HepG2 (cell line): ENCODE results near the gene TAS1R1. TPM values are rescaled to one million over a fixed set of nuclear protein-coding genes. Genes with fewer than 3 reads are reported as not detected.

Source experiments
- CBX1 ChIP-seq: IDR thresholded peaks from one replicate; pipeline ENCODE4 v1.6.1; 2016; ENCODE audit warnings: antibody characterized with exemption, low read depth
- GABPB1 ChIP-seq: IDR thresholded peaks from 2 replicates; pipeline ENCODE4 v1.6.1; 2016; ENCODE audit warnings: mild to moderate bottlenecking, missing genetic modification reagents, moderate library complexity, missing compliant biosample characterization
- KDM3A ChIP-seq: IDR thresholded peaks from 2 replicates; pipeline ENCODE4 v1.6.1; 2018; ENCODE audit warnings: low read depth, missing compliant biosample characterization
- PRPF4 ChIP-seq: fragments of 200-400 bp; formaldehyde crosslinking; IDR thresholded peaks from 2 replicates; pipeline ENCODE4 v1.6.1; 2016; ENCODE audit warnings: low read length, low read depth; ENCODE audit not compliant: poor library complexity, severe bottlenecking
- RBM22 ChIP-seq: fragments of 200-400 bp; formaldehyde crosslinking; optimal IDR thresholded peaks from 2 replicates; pipeline ENCODE3; 2017; ENCODE audit warnings: mild to moderate bottlenecking, low read length, moderate library complexity
- SRSF1 ChIP-seq: fragments of 200-400 bp; formaldehyde crosslinking; optimal IDR thresholded peaks from 2 replicates; pipeline ENCODE3; 2017; ENCODE audit warnings: mild to moderate bottlenecking, low read depth, low read length, moderate library complexity
- U2AF1 ChIP-seq: fragments of 200-400 bp; formaldehyde crosslinking; optimal IDR thresholded peaks from 2 replicates; pipeline ENCODE3; 2017; ENCODE audit warnings: mild to moderate bottlenecking, low read depth, low read length
- ZNF546 ChIP-seq: sonication (generic); formaldehyde crosslinking; conservative IDR thresholded peaks from 2 replicates; pipeline ENCODE4 v1.8.1; 2023; ENCODE audit warnings: mild to moderate bottlenecking, missing genetic modification reagents
- ZNF564 ChIP-seq: sonication (generic); formaldehyde crosslinking; IDR thresholded peaks from 2 replicates; pipeline ENCODE4 v1.8.1; 2023; ENCODE audit warnings: mild to moderate bottlenecking, missing genetic modification reagents
- ZNF737 ChIP-seq: sonication (generic); formaldehyde crosslinking; IDR thresholded peaks from 2 replicates; pipeline ENCODE4 v1.5.0; 2020; ENCODE audit warnings: missing genetic modification reagents, mild to moderate bottlenecking, borderline replicate concordance
- ZNF891 ChIP-seq: sonication (generic); formaldehyde crosslinking; IDR thresholded peaks from 2 replicates; pipeline ENCODE4 v1.5.0; 2020; ENCODE audit warnings: mild to moderate bottlenecking, missing genetic modification reagents
- ZSCAN22 ChIP-seq: sonication (generic); formaldehyde crosslinking; IDR thresholded peaks from 2 replicates; pipeline ENCODE4 v1.4.0; 2020; ENCODE audit warnings: mild to moderate bottlenecking, missing genetic modification reagents
- polyA plus RNA-seq, 8 experiments: library from polyadenylated mRNA; depleted of rRNA in 3 of 8; stranded (reverse) in 7 of 8; unstranded in 1 of 8; fragments of >200 nt; fragmentation: Illumina TruSeq in 4 of 8; extraction: Trizol in 4 of 8; gene quantifications; 2 replicates each; pipeline versions ENCODE4 v1.2.1 to v1.2.3, GENCODE V29; 2011 to 2016; ENCODE audit warnings: low read depth in 4 of 8, missing spikeins in 1 of 8, mixed read lengths in 1 of 8; ENCODE audit not compliant: insufficient read depth in 1 of 8
- total RNA-seq, 5 experiments: library from RNA; depleted of rRNA; stranded (reverse); fragments of >200 nt; fragmentation: Illumina TruSeq; extraction: Trizol; gene quantifications; 2 replicates each; pipeline ENCODE4 v1.2.3, GENCODE V29; 2016; ENCODE audit warnings: low read depth in 1 of 5
- TF ChIP-seq, protein P1 (sequence below): sonication (generic); formaldehyde crosslinking; IDR thresholded peaks from 2 replicates; pipeline ENCODE4 v1.5.1; 2020; ENCODE audit warnings: missing genetic modification reagents, mild to moderate bottlenecking, borderline replicate concordance
- TF ChIP-seq, protein P2 (sequence below): sonication (generic); formaldehyde crosslinking; IDR thresholded peaks from 2 replicates; pipeline ENCODE4 v1.5.1; 2020; ENCODE audit warnings: mild to moderate bottlenecking, missing genetic modification reagents
- TF ChIP-seq, protein P3 (sequence below): IDR thresholded peaks from 2 replicates; pipeline ENCODE4 v1.6.1; 2016; ENCODE audit warnings: mild to moderate bottlenecking
- TF ChIP-seq, protein P4 (sequence below): sonication (generic); formaldehyde crosslinking; IDR thresholded peaks from 2 replicates; pipeline ENCODE4 v1.4.0; 2020; ENCODE audit warnings: missing genetic modification reagents, borderline replicate concordance
- TF ChIP-seq, protein P5 (sequence below): sonication (generic); formaldehyde crosslinking; IDR thresholded peaks from 2 replicates; pipeline ENCODE4 v1.4.0; 2020; ENCODE audit warnings: low read depth, mild to moderate bottlenecking, missing genetic modification reagents

The TAS1R1 gene
- total and polyA plus RNA-seq, 2 of the 13 experiments (the other 11 are each of a cell fraction or from before 2014, with no cell fraction given), result 1.4 to 1.6 TPM

DNA sequence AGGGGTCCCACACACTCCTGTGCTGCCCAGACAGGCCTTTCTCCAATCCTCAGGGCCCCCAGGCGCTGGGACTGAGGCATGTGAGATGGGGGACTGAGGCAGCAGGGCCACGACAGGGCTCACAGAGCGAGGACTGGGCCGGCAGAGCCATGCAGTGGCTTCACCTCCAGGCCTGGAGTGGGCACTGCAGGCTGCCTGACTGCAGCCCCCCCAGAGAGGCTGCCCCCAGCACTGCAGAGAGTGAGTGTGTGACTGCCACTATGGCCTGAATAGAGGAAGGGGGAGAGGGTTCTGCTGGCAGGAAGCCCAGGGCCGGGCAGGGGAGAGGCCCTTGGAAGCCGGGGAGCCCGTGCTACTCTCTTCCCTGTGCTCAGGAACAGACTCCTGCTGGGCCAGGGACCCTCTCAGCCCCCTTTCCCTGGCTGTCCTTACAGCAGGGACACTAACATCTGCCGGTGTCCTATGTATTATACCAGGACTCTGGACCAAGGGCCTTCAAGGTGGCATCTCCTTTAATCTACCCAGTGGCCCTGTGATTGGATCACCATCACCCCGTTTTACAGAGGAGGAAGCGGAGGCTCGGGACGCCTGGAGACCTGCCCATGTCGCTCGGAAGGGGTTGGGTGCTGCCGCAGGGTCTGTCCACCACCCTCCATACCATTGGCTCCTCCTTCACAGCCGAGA, 43.4 kb upstream of the TAS1R1 start (continued):
- TF ChIP-seq, protein P1, sequence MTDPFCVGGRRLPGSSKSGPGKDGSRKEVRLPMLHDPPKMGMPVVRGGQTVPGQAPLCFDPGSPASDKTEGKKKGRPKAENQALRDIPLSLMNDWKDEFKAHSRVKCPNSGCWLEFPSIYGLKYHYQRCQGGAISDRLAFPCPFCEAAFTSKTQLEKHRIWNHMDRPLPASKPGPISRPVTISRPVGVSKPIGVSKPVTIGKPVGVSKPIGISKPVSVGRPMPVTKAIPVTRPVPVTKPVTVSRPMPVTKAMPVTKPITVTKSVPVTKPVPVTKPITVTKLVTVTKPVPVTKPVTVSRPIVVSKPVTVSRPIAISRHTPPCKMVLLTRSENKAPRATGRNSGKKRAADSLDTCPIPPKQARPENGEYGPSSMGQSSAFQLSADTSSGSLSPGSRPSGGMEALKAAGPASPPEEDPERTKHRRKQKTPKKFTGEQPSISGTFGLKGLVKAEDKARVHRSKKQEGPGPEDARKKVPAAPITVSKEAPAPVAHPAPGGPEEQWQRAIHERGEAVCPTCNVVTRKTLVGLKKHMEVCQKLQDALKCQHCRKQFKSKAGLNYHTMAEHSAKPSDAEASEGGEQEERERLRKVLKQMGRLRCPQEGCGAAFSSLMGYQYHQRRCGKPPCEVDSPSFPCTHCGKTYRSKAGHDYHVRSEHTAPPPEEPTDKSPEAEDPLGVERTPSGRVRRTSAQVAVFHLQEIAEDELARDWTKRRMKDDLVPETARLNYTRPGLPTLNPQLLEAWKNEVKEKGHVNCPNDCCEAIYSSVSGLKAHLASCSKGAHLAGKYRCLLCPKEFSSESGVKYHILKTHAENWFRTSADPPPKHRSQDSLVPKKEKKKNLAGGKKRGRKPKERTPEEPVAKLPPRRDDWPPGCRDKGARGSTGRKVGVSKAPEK, result no peak
- TF ChIP-seq GABPB1, result 0 out of 2 replicates have a peak, but pooled peaks have one; percentile 5
- TF ChIP-seq ZSCAN22 (CRISPR knock-in tag), result no peak
- no peak for TF ChIP-seq ZNF737 (CRISPR knock-in tag)
- TF ChIP-seq ZNF564 (CRISPR knock-in tag), result no peak
- no peak for TF ChIP-seq CBX1
- TF ChIP-seq, protein P2, sequence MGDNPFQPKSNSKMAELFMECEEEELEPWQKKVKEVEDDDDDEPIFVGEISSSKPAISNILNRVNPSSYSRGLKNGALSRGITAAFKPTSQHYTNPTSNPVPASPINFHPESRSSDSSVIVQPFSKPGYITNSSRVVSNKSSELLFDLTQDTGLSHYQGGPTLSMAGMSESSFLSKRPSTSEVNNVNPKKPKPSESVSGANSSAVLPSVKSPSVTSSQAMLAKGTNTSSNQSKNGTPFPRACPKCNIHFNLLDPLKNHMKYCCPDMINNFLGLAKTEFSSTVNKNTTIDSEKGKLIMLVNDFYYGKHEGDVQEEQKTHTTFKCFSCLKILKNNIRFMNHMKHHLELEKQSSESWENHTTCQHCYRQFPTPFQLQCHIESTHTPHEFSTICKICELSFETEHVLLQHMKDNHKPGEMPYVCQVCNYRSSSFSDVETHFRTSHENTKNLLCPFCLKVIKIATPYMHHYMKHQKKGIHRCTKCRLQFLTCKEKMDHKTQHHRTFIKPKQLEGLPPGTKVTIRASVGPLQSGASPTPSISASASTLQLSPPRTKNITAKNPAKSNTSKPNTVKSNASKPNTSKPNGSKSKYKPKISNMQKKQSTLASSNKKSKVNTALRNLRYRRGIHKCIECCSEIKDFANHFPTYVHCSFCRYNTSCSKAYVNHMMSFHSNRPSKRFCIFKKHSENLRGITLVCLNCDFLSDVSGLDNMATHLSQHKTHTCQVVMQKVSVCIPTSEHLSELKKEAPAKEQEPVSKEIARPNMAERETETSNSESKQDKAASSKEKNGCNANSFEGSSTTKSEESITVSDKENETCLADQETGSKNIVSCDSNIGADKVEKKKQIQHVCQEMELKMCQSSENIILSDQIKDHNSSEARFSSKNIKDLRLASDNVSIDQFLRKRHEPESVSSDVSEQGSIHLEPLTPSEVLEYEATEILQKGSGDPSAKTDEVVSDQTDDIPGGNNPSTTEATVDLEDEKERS (CRISPR knock-in tag), result no peak
- TF ChIP-seq KDM3A, result no peak
- TF ChIP-seq ZNF546 (CRISPR knock-in tag), result no peak
- no peak for TF ChIP-seq PRPF4
- TF ChIP-seq ZNF891, result 0 out of 2 replicates have a peak, but pooled peaks have one; percentile 19
- TF ChIP-seq, protein P3, sequence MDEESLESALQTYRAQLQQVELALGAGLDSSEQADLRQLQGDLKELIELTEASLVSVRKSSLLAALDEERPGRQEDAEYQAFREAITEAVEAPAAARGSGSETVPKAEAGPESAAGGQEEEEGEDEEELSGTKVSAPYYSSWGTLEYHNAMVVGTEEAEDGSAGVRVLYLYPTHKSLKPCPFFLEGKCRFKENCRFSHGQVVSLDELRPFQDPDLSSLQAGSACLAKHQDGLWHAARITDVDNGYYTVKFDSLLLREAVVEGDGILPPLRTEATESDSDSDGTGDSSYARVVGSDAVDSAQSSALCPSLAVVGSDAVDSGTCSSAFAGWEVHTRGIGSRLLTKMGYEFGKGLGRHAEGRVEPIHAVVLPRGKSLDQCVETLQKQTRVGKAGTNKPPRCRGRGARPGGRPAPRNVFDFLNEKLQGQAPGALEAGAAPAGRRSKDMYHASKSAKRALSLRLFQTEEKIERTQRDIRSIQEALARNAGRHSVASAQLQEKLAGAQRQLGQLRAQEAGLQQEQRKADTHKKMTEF (CRISPR knock-in tag), result 0 out of 2 replicates have a peak, but pooled peaks have one; percentile 14
- peak; percentile 19 for TF ChIP-seq SRSF1
- TF ChIP-seq RBM22, result no peak
- no peak for TF ChIP-seq U2AF1
- TF ChIP-seq, protein P4, sequence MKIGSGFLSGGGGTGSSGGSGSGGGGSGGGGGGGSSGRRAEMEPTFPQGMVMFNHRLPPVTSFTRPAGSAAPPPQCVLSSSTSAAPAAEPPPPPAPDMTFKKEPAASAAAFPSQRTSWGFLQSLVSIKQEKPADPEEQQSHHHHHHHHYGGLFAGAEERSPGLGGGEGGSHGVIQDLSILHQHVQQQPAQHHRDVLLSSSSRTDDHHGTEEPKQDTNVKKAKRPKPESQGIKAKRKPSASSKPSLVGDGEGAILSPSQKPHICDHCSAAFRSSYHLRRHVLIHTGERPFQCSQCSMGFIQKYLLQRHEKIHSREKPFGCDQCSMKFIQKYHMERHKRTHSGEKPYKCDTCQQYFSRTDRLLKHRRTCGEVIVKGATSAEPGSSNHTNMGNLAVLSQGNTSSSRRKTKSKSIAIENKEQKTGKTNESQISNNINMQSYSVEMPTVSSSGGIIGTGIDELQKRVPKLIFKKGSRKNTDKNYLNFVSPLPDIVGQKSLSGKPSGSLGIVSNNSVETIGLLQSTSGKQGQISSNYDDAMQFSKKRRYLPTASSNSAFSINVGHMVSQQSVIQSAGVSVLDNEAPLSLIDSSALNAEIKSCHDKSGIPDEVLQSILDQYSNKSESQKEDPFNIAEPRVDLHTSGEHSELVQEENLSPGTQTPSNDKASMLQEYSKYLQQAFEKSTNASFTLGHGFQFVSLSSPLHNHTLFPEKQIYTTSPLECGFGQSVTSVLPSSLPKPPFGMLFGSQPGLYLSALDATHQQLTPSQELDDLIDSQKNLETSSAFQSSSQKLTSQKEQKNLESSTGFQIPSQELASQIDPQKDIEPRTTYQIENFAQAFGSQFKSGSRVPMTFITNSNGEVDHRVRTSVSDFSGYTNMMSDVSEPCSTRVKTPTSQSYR (CRISPR knock-in tag), result no peak
- TF ChIP-seq, protein P5, sequence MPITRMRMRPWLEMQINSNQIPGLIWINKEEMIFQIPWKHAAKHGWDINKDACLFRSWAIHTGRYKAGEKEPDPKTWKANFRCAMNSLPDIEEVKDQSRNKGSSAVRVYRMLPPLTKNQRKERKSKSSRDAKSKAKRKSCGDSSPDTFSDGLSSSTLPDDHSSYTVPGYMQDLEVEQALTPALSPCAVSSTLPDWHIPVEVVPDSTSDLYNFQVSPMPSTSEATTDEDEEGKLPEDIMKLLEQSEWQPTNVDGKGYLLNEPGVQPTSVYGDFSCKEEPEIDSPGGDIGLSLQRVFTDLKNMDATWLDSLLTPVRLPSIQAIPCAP (CRISPR knock-in tag), result no peak
